HG03571 (cell line): Measurements from ENCODE around the gene ZNF474.

ENCODE experiments used
- ATAC-seq: cut with Tn5 transposase; IDR thresholded peaks from one replicate; pipeline ENCODE4 v1.9.1; 2021; ENCODE audit not compliant: unreplicated experiment

Gene ZNF474

DNA sequence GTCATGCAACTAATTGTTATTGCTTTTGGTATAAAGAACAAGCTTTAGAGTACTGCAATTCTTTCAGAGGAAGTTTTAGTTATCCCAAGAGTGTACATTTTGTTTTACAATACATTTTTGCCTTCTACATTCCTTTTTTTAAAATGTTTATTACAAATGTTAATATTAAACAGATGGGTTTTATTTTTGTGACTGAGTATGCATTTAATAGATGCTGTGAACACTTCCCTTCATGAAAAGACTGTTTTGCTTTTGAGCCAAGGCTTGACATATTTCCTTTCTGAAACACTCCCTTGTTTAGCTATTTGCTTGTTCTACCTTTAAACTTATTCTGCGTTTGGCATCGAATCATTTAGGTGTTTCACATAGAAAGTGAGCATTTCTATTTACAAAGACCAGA, 14.8 kb upstream of the ZNF474 start:
- no peak for ATAC-seq

DNA sequence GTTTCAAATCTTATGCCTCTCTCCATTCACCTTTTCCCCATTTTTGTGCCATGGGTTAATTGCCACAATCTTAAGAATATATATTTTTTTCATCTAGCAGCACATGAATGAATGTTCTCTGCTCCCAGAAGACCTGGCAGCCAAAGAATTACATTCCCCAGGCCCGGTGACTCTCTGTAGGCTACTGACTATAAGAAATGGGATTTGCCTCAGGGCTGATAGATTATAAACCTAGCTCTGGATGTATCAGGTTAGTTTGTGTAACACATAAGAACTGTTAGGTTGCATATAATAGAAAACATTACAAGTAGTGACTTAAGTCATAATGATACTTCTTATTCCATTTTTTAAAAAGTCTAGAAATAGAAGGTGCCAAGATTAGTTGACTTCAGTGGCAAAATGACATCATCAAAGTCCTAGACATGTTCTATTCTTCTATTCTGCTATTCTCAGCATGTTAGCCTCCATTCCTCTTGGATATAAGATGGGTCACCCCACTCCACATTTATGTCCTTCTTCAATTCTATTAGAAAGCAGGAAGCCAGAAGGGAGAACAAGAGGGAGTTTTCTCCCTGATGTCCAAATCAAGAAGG, 10.9 kb upstream of the ZNF474 start:
- ATAC-seq, result no peak

DNA sequence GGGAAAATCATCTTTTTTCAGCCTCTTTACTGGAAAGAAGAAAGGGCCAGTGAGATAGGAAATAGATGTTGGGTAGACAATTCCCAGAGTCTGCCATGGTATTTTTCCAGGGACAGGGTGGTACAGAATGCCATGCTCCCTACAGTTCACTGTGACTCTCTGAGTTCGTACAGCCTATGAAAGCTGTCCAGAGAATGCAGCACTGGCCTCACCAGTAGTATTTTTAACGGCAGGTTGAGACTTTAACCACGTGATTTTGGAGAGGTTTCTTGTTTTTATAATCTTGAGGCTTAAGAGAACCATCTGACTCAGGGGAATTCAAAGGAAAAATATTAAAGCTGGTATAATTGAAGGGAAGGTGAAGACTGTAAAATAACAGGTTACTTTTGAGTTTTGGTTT, 10.1 kb upstream of the ZNF474 start:
- ATAC-seq, result no peak

DNA sequence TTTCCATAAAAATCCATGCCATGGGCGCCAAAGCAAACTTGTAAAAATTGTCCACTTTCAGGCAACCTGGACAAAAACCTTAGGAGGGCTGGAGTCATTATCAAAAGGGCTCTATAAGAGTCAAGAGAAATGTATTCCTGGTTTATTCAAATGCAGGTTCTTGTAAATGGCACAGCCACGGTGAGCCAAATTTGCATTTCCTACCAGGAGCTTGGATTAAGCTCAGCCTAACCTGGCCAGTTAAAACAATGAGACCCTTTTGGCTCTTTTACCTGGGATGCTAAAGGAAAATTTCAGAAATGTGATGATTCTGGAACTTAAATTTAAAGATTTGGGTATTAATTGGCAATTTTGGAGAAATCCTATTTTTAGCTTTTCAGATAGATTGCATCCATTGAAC, 8.9 kb upstream of the ZNF474 start:
- ATAC-seq, result no peak

DNA sequence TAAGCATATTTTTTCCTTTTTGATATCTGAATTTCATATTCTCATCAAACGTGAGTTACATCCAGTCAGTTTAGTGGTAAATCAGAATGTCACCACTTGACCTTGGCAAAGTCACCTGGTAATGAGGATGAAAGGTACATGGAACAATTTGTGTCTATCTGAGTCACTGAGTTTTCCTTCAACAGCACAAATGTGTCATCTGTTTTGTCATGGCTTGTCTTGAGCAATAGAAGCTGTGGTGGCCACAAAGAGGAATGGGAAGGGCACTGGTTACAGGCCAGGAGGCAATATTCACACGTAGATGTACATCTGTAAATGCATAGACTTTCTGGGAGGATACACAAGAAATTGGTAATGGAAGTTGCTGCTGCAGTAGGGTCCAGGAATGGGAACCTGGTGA, 8.4 kb upstream of the ZNF474 start:
- ATAC-seq, result no peak

DNA sequence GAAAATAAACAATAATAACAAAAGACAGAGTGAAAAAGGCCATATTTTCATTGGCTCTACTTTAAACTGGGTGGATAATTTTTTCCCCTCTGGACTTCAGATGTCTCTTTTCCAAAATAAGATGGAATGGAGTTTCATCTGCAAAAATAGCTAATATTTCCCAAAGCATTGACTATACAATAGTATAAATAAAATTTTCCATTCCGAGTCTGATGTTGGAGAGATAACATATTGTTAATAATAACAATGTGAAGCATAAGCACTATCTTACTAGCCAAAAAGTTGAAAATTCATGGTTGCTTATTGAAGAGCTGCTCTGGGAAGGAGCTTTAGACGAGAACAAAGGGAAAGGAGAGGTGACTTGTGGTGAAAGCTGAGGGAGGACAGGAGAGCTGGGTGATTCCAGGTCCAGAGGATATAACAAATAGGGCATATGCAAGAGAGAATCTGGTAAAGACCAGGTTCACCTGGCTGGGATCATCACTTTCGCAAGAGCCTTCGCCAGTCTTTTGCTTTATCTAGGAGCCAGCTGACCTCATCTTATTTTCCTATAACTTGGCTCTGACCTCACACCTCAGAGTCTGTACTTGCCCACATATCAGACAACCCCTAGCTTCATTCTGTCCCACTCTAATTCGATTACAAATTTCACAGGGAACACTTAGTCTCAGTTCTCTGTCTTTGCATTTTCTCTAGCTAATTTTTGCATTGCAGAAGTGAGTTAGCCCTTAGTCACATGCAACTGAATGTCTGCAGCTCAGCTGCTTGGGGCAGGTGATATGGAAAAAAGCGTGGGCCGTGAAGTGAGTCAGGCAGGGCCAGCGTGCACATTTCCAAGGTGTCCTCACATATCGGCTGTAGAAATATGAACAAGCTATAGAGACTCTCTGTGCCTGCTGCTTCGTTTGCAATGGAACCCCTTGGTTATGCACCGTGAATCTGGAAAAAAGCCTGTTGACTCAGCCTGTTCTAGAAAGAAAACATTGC, 7.6 kb upstream of the ZNF474 start:
- no peak for ATAC-seq

DNA sequence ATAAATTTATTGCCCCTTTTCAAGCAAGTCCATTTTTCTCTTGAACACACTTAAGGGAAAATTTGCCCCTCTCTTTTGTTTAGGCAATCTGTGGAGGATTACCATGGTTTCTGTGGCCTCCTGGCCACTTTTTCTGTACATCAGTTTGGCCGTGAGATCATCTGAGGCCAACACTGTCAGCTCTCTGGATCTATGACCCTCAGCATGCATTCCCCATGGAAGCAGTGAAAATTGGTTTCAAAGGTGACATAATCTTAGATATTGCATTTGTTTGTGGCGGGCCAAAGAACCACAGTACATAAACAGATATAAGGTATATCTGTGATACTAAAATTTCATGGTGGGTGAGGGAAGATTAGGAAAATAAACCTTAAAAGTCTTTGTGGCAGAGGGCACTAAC, 4.6 kb upstream of the ZNF474 start:
- ATAC-seq, result no peak

DNA sequence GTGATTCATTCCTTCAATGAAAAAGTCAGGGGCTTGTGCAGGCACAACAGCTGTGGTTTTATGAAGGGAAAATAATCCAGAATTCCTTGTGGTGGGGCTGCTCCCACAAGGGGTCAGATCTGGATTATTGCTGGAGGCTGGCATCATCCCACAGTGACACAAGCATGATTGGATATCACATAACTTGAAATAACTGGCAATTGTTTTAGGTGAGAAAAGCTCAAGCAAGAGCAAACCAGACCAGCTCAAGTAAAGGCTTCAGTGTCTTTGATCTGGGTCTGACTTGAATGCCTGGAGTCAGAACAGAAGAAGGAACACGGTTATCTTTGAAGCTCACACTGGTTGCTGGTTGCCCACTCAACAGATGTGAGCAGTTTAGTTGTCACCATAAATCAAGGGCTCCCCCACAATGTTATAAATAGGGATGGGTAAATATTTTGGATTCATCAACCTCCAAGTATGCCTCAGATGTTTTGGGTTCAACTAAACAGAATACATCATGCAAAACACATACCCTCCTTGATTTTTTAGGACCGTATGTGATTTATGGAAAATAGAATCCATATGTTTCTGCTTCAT, 3.1 kb upstream of the ZNF474 start:
- ATAC-seq, result no peak

DNA sequence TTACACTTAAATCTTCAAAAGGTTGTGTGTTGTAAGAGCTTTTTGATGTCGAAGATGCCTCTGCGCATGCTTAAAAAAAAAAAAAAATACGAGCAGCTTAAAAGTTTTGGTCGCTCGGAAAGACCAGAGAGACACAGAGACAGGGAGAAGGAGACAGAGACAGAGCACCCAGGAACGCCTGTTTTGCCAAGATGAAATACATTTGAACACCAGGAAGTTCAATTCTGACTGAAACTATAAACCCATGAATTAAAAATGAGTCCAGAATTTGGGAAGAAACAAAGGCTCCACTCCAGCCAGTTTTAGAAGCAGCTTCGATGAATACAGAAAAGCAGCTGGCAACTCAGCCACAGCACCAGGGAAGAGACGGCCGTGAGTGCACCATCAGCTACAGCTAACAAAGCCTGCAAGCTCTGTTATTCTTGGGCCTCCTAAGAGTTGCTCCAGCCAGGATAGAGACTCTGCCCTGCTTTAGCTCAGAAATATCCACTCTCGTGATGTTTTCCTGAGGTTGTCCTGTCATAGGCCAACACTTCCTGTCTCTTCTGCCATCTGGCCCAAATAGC, 2.5 kb upstream of the ZNF474 start:
- no peak for ATAC-seq

DNA sequence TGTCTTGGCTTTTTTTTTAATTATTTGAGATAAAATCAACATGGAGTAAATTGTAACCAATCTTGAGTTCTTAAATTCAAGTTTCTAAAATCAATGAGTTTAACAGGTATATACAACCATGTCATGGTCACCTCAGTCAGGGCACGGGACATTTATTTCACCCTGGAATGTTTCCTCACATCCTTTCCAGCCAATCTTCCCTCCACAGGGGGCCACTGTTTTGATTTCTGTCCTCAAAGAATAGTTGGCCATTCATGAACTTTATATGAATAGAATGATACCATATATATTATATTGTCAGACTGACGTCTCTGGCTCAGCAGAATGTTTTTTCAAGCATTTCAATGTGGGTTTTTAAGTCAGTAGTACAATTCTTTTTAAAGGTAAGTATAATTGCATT, 806 bp downstream of the ZNF474 start:
- ATAC-seq, result no peak

DNA sequence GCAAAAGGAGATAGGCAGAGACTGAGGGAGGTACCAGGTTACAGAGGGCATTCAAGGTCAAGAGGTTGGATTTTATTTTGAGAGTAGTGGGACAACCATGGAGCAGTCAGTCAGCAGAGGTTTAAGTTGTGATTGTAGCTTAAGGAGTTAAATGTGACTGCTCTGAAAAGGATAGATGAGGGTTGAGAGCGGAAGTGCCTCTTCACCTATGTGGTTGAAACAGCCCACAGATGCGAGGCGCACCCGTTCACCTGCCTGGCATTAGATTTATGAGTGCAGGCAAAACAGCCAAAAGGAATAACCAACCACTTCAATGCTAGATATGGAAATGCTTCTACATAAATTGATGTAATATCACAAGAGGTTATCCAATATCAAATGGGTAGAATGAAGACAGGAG, 8.4 kb downstream of the ZNF474 start:
- ATAC-seq, result no peak

DNA sequence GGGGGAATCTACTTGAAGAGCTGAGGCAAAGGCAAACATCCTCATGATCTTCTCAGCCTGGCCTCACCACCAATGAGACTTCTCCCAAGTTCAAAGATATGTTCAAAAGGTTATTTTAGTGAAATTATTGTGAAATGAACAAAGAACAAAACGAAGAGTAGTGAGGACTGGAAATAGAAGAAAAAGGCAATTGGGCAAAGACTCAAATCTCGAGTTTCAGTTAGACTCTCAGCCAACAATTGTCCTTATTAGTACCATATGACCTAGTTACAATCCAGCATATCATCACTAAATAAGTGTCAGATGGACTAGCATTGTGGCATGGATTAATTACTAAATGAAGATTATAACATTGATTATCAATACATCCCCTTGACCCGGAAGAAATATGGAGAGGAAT, 9.0 kb downstream of the ZNF474 start:
- ATAC-seq, result no peak

DNA sequence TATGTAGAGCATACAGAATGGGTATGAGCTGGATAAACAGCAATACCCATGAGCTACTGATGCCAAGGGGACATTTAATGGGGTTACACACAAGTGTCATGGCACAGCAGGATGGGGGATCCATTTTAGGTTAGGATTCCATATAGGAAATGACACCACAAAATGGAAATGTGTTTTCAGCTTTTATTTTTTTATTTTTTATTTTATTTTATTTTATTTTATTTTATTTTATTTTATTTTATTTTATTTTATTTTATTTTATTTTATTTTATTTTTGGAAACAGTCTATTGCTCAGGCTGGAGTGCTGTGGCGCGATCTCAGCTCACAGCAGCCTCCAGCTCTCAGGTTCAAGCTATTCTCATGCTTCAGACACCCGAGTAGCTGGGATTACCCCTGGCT, 11.6 kb downstream of the ZNF474 start:
- ATAC-seq, result no peak

DNA sequence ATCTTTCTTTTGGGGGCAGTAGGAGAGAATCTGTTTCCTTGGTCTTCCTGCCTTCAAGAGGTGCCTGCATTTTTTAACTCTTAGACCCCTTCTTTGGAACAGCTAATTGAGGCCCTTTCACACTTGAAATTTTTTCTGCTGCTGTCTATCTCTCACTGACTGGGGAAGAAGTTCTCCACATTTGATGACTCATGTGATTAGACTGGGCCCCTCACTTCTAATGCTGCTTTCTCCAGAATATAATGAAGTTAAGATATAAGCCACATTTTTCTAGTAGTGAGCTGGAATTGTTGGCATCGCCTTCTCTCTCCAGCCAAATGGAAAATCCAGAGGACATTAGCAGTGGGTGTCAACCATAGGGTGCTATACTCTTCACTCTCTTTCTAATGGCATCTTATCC, 12.4 kb downstream of the ZNF474 start:
- no peak for ATAC-seq

DNA sequence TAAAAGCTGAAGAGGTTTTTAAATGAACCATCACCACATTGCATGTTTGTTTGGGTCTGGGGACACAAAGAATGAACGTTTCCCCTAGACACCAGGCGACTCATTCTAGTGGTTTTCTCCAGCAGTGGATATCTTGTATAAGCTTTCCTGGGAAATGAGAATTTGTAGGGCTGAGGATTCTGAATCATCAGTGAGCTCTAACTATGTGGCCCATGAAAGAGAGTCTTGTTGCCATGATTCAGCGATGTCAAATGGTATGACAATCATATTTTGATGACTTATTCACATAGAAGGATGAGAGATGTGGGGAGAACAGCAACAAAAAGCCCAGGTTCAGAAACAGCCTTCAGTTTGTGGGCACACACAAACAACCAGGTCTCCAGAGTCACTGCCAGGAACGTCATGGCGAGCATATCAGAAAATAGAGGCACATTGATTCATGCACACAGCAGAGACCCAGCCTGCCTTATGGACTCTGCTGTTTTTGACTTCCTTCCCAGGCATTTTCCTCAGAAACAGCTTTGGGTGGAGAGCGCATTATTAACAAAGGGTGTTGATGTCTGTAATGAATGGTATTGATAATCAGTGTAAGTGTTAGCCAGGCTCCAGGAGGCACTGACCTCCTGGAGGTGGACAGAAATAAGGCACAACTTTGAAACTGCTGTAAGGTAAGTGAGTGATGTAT, 13.3 kb downstream of the ZNF474 start:
- no peak for ATAC-seq

DNA sequence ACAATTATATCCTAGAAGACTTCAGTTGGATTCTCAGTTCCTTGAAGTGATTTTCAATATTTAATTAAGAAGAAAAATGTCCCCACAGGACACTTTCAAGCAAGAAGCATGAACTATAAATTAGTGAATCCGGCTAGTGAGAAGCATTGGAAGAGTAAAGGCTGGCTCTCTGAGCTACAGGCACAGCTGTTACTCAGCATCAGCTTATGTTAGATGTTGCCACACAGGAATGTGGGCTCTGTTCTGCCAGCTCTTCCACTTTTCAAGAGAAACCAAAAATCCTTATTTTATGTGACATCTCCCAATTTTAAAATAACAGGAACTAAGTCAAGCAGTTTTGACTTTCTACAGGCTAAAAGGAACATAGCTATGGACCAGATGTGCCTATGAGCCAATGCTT, 14.9 kb downstream of the ZNF474 start:
- ATAC-seq, result no peak

DNA sequence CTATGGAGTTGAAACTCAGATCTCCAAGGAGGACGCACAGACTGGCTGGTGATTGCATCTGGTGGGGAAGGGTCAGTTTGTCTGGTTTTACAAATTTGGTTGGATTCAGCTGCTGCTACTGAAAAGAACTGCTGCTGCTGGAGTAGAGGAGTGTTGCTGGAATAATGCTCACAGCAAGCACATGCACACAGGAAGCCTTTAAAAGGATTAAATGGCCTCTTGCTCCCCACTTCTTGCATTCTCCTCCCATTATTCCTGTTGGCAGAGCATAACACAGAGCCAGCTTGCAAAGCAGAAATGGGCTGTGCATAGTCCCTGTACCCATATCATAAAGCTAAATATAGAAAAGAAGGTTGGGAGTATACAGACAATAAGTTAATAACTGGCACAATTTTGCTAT, 16.6 kb downstream of the ZNF474 start:
- no peak for ATAC-seq

DNA sequence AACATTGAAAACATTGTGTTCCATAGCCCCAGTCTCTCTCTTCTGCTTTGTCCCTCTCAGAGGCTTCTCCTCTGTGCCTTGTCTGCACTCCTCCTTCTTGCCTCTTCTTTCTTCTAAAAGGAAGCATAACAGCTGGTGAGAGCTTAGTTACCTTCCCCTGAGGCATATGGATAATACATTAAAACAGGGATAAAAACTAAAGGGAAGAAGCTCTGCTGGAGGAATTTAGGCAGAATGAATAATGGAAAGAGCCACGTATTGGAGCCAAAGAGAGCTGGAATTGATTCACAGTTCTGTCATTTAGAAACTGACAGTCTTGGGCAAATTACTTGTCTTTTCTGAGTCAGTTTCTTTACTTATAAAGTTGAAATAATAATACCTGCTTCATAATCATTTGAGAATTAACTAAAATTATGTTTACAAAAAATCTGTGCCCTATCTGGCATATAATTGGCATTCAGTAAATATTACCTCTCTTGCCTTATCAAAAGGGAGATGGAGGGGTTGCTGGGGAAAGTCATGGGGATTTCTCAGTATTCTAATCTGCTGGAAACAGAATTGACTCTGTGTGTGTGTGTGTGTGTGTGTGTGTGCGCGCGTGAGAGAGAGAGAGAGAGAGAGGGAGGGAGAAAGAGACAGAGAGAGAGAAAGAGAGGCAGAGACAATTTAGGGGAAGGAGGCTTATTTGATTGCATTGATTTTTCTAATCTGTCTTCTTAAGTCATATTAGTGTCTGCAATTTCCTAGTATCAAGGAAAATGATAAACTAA, 20.2 kb downstream of the ZNF474 start:
- no peak for ATAC-seq

DNA sequence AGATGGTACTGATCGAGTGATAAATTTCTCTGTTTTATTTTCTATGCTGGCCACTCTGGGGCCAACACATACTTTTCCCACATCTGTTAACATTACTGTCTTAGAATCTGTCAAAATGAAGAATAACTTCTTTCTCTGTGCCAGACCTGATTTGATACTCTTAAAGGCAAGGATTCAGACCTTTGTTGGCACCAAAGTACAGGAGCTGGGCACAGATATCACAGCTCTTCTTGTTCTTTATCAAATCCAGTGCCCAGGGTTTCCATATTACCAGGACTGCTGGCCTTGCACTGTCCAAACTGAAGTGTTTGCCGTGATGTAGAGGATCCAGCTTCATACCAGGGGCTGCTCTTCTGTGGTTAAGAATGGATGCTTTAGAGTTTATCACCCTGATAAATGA, 20.9 kb downstream of the ZNF474 start:
- ATAC-seq, result no peak

DNA sequence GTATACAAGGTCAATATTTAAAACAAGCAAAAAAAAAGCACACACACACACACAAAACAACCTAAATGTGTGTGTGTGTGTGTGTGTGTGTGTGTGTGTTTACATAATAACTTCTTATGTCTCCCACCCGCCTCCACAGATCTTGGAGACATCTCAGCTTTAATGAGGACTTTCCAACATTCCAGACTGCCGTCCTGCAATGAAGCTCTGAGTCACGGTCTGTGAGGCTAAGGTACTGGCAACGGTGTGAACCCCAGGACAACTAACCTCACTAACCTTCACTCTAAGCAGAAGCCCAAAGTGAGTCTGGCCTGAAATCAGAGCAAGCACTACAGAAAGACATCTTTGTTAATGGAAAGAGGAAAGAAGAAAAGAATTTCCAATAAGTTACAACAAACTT, 22.3 kb downstream of the ZNF474 start:
- no peak for ATAC-seq
